GM10266 (cell line): Measurements from ENCODE around the gene HSD17B4.

Experiments used
- DNase-seq: peaks from one replicate; pipeline ENCODE4 v3.0.0; 2012; ENCODE audit errors: extremely low spot score
- TF ChIP-seq, protein P1 (sequence below): IDR thresholded peaks from 2 replicates; pipeline ENCODE4 v1.5.1; 2012; ENCODE audit warnings: mild to moderate bottlenecking, low read depth; ENCODE audit not compliant: control insufficient read depth, insufficient read depth; ENCODE audit errors: missing control alignments

The HSD17B4 gene, protein sequence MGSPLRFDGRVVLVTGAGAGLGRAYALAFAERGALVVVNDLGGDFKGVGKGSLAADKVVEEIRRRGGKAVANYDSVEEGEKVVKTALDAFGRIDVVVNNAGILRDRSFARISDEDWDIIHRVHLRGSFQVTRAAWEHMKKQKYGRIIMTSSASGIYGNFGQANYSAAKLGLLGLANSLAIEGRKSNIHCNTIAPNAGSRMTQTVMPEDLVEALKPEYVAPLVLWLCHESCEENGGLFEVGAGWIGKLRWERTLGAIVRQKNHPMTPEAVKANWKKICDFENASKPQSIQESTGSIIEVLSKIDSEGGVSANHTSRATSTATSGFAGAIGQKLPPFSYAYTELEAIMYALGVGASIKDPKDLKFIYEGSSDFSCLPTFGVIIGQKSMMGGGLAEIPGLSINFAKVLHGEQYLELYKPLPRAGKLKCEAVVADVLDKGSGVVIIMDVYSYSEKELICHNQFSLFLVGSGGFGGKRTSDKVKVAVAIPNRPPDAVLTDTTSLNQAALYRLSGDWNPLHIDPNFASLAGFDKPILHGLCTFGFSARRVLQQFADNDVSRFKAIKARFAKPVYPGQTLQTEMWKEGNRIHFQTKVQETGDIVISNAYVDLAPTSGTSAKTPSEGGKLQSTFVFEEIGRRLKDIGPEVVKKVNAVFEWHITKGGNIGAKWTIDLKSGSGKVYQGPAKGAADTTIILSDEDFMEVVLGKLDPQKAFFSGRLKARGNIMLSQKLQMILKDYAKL

GRCh38 chr5:119452373-119453039, at the start of gene HSD17B4:
TSS of gene HSD17B4 (plus strand) at chr5:119452497. CDS start at chr5:119452576, 79 bp downstream.
- peak; percentile 78 for DNase-seq
- TF ChIP-seq, protein P1, sequence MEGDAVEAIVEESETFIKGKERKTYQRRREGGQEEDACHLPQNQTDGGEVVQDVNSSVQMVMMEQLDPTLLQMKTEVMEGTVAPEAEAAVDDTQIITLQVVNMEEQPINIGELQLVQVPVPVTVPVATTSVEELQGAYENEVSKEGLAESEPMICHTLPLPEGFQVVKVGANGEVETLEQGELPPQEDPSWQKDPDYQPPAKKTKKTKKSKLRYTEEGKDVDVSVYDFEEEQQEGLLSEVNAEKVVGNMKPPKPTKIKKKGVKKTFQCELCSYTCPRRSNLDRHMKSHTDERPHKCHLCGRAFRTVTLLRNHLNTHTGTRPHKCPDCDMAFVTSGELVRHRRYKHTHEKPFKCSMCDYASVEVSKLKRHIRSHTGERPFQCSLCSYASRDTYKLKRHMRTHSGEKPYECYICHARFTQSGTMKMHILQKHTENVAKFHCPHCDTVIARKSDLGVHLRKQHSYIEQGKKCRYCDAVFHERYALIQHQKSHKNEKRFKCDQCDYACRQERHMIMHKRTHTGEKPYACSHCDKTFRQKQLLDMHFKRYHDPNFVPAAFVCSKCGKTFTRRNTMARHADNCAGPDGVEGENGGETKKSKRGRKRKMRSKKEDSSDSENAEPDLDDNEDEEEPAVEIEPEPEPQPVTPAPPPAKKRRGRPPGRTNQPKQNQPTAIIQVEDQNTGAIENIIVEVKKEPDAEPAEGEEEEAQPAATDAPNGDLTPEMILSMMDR: no peak

- DNase-seq: no peak
- TF ChIP-seq, protein P1: no peak
Observed at GRCh38 chr5:119402555-119402954, 49.7 kb upstream of the HSD17B4 start.

- TF ChIP-seq, protein P1: no peak
- no peak for DNase-seq
Observed at GRCh38 chr5:119404033-119404432, 48.3 kb upstream of the HSD17B4 start.

DNA sequence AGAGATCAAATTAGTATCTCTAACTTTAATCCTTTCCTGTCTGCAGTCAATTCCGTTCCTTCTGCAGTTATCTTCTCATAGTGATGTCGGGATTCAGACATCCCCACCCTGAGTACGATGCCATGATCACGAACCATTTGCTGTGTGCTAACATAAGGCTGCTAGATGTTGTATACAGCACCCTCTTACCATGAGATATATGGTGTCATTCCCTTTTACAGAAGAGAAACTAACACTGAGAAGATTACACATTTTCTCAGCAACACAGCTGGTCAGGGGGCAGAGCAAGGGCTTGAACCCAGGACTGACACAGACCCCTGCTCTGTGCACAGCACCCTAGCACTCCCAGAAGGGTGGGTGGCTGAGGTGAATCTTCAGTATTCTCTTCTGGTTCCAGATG, 46.9 kb upstream of the HSD17B4 start:
- DNase-seq: no peak
- TF ChIP-seq, protein P1: no peak

DNA sequence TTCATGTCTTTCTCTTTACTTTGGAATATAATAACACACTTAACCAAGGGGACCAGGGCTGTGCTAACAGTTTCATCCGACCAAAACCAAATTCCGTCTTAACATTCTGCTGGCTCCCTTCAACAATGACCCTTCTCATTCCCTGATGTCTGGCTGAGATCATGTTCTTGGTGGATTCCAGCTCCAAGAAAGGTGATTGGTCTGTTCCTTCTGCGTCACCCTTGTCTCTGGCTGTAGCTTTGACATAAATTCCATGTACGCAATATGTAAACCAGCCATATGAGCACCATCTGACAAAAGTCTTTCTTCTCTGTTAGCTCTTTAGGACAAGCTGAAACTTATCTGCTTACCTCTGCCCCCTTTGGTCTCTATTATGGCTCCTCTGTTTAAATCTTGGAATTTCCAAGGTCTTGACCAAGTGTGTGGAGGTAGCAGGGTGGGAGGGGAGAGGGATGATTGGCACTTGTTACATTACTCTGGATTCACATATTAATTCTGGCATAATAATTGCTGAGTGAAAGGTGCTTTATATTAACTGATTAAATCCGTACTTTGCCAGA, 45.7 kb upstream of the HSD17B4 start:
- TF ChIP-seq, protein P1: no peak
- DNase-seq: no peak

- TF ChIP-seq, protein P1: peak; percentile 42
- no peak for DNase-seq
Observed at GRCh38 chr5:119409235-119409815, 43.0 kb upstream of the HSD17B4 start.
